SK-N-SH (cell line): ENCODE results near the gene KIFC3. TPM values are rescaled to one million over a fixed set of nuclear protein-coding genes. Genes with fewer than 3 reads are reported as not detected.

ENCODE experiments used
- CTCF ChIA-PET: fragments of 300-600, 350-600 bp; formaldehyde crosslinking; extraction: SDS; loops from one replicate; lab custom pipeline; 2021; lab: Yijun Ruan, JAX
- POLR2A ChIA-PET: fragments of 350-600 bp; sonication (Branson Sonifier 250); formaldehyde crosslinking; extraction: SDS; loops from one replicate; lab custom pipeline; 2020; ENCODE audit warnings: antibody characterized with exemption, inconsistent platforms; lab: Yijun Ruan, JAX
- DNase-seq: peaks from one replicate; pipeline ENCODE4 v3.0.0; 2012
- H2AFZ ChIP-seq: fragments of 200-600 bp; sonication (generic); 2 replicates; pipeline ENCODE4 v1.8.1; 2016; ENCODE audit warnings: antibody characterized with exemption, mild to moderate bottlenecking, low read depth
- H3F3A ChIP-seq: fragments of 200-600 bp; sonication (generic); replicated peaks from 2 replicates; pipeline ENCODE3; 2016; ENCODE audit warnings: antibody characterized with exemption, mild to moderate bottlenecking; ENCODE audit not compliant: insufficient read depth
- H3K27ac ChIP-seq, 2 experiments: fragments of 200-500 bp in 1 of 2; fragments of 200-600 bp in 1 of 2; sonication (Bioruptor generic) in 1 of 2; sonication (generic), shearing (Covaris generic) in 1 of 2; 2 replicates each; pipeline versions ENCODE4 v1.5.1 to v1.6.1; 2014 to 2016; ENCODE audit warnings: low read depth in 2 of 2, inconsistent platforms in 1 of 2, low read length in 1 of 2, mild to moderate bottlenecking in 1 of 2, mixed read lengths in 1 of 2
- H3K27me3 ChIP-seq: fragments of 200-600 bp; sonication (generic), shearing (Covaris generic); 2 replicates; pipeline ENCODE4 v1.6.1; 2016; ENCODE audit warnings: mixed run types; ENCODE audit not compliant: insufficient read depth
- H3K36me3 ChIP-seq, 2 experiments: fragments of 200-500 bp in 1 of 2; fragments of 200-600 bp in 1 of 2; sonication (Bioruptor generic) in 1 of 2; sonication (generic) in 1 of 2; replicated peaks in 1 of 2; 2 replicates each; pipeline versions ENCODE3 to v1.5.1; 2014 to 2016; ENCODE audit warnings: low read length in 1 of 2, mild to moderate bottlenecking in 1 of 2; ENCODE audit not compliant: insufficient read depth in 2 of 2, control insufficient read depth in 1 of 2
- H3K4me1 ChIP-seq, 2 experiments: fragments of 200-500 bp in 1 of 2; fragments of 200-600 bp in 1 of 2; sonication (Bioruptor generic) in 1 of 2; sonication (generic), shearing (Covaris generic) in 1 of 2; 2 replicates each; pipeline versions ENCODE4 v1.5.1 to v1.6.1; 2014 to 2016; ENCODE audit warnings: low read depth in 1 of 2, low read length in 1 of 2, mixed run types in 1 of 2; ENCODE audit not compliant: insufficient read depth in 2 of 2, control insufficient read depth in 1 of 2
- H3K4me2 ChIP-seq: fragments of 200-600 bp; sonication (generic), shearing (Covaris generic); 2 replicates; pipeline ENCODE4 v1.6.1; 2017; ENCODE audit warnings: mixed run types
- H3K4me3 ChIP-seq, 2 experiments: fragments of 200-500 bp in 1 of 2; fragments of 200-600 bp in 1 of 2; sonication (Bioruptor generic) in 1 of 2; sonication (generic), shearing (Covaris generic) in 1 of 2; 2 replicates each; pipeline versions ENCODE4 v1.5.1 to v1.8.1; 2014 to 2016; ENCODE audit warnings: low read depth in 2 of 2, inconsistent platforms in 1 of 2, low read length in 1 of 2, mild to moderate bottlenecking in 1 of 2, mixed read lengths in 1 of 2, moderate library complexity in 1 of 2
- H3K79me2 ChIP-seq: fragments of 200-600 bp; sonication (generic); 2 replicates; pipeline ENCODE4 v1.8.1; 2017; ENCODE audit warnings: mild to moderate bottlenecking; ENCODE audit not compliant: insufficient read depth
- H3K9ac ChIP-seq: fragments of 200-600 bp; sonication (generic); 2 replicates; pipeline ENCODE4 v1.6.1; 2017; ENCODE audit warnings: mixed run types
- H3K9me2 ChIP-seq: fragments of 200-600 bp; sonication (generic); 2 replicates; pipeline ENCODE4 v1.6.1; 2017; ENCODE audit warnings: mixed run types
- H3K9me3 ChIP-seq: fragments of 200-600 bp; sonication (generic); 2 replicates; pipeline ENCODE4 v1.6.1; 2017; ENCODE audit warnings: mixed run types, mild to moderate bottlenecking, moderate library complexity
- H4K20me1 ChIP-seq: fragments of 200-600 bp; sonication (generic); 2 replicates; pipeline ENCODE4 v1.6.1; 2017; ENCODE audit warnings: mild to moderate bottlenecking, mixed run types; ENCODE audit not compliant: insufficient read depth
- CHD2 ChIP-seq: fragments of 150-350 bp; IDR thresholded peaks from 2 replicates; pipeline ENCODE4 v1.6.1; 2018; ENCODE audit warnings: low read length; ENCODE audit not compliant: partially characterized antibody
- CTCF ChIP-seq: fragments of 200-600 bp; sonication (generic); IDR thresholded peaks from 2 replicates; pipeline ENCODE4 v1.6.1; 2017; ENCODE audit warnings: antibody characterized with exemption, mild to moderate bottlenecking, moderate library complexity
- EP300 ChIP-seq, 2 experiments: IDR thresholded peaks; 2 replicates each; pipeline versions ENCODE4 v1.4.0 to v1.6.1; 2012; ENCODE audit warnings: borderline replicate concordance in 1 of 2, low read depth in 1 of 2, low read length in 1 of 2
- EZH2phosphoT487 ChIP-seq: fragments of 200-600 bp; sonication (generic); IDR thresholded peaks from 2 replicates; pipeline ENCODE4 v1.6.1; 2017; ENCODE audit warnings: low read depth, mixed run types, mild to moderate bottlenecking, antibody characterized with exemption, moderate library complexity, borderline replicate concordance
- FOXJ3 ChIP-seq: sonication (generic); formaldehyde crosslinking; IDR thresholded peaks from 2 replicates; pipeline ENCODE4 v1.5.1; 2020; ENCODE audit warnings: mild to moderate bottlenecking, missing genetic modification reagents
- FOXM1 ChIP-seq: IDR thresholded peaks from 2 replicates; pipeline ENCODE4 v1.4.0; 2012; ENCODE audit warnings: low read depth, mild to moderate bottlenecking
- GABPA ChIP-seq: IDR thresholded peaks from 2 replicates; pipeline ENCODE4 v1.4.0; 2012; ENCODE audit warnings: low read depth, mild to moderate bottlenecking
- GATA2 ChIP-seq: sonication (generic); formaldehyde crosslinking; IDR thresholded peaks from 2 replicates; pipeline ENCODE4 v1.5.0; 2020; ENCODE audit warnings: mild to moderate bottlenecking, missing genetic modification reagents
- MXI1 ChIP-seq: IDR thresholded peaks from 2 replicates; pipeline ENCODE4 v1.6.1; 2012; ENCODE audit warnings: mild to moderate bottlenecking, low read depth, low read length, improper control_type of control experiment
- NFIC ChIP-seq: IDR thresholded peaks from 2 replicates; pipeline ENCODE4 v1.4.0; 2012; ENCODE audit warnings: borderline replicate concordance
- POLR2AphosphoS5 ChIP-seq: IDR thresholded peaks from 2 replicates; pipeline ENCODE4 v1.6.1; 2012; ENCODE audit warnings: low read depth, low read length
- RFX5 ChIP-seq: IDR thresholded peaks from 2 replicates; pipeline ENCODE4 v1.6.1; 2012; ENCODE audit warnings: mild to moderate bottlenecking, improper control_type of control experiment, low read length
- RXRA ChIP-seq: IDR thresholded peaks from 2 replicates; pipeline ENCODE4 v1.4.0; 2012; ENCODE audit warnings: low read depth, mild to moderate bottlenecking, borderline replicate concordance
- SIN3A ChIP-seq: IDR thresholded peaks from 2 replicates; pipeline ENCODE4 v1.6.1; 2012; ENCODE audit warnings: low read depth, mild to moderate bottlenecking, low read length, moderate library complexity, borderline replicate concordance
- SMC3 ChIP-seq: IDR thresholded peaks from 2 replicates; pipeline ENCODE4 v1.6.1; 2012; ENCODE audit warnings: low read depth, low read length, improper control_type of control experiment
- TAF1 ChIP-seq: IDR thresholded peaks from 2 replicates; pipeline ENCODE4 v1.6.1; 2012; ENCODE audit warnings: low read depth, mild to moderate bottlenecking, low read length, moderate library complexity, borderline replicate concordance
- TCF12 ChIP-seq: IDR thresholded peaks from 2 replicates; pipeline ENCODE4 v1.4.0; 2012
- TEAD4 ChIP-seq: IDR thresholded peaks from 2 replicates; pipeline ENCODE4 v1.4.0; 2012; ENCODE audit warnings: mild to moderate bottlenecking, borderline replicate concordance; ENCODE audit not compliant: insufficient read depth
- ZBTB33 ChIP-seq: IDR thresholded peaks from 2 replicates; pipeline ENCODE4 v1.4.0; 2012; ENCODE audit warnings: low read depth, borderline replicate concordance
- WGBS: methylation state at CpG from one replicate; pipeline ENCODE4 v1.1.6; 2017; ENCODE audit warnings: low lambda C conversion rate; 5-methylcytosine and 5-hydroxymethylcytosine counted together
- polyA plus RNA-seq, 3 experiments: library from polyadenylated mRNA; depleted of rRNA; stranded (reverse); fragments of >200 nt; gene quantifications; 2 replicates each; pipeline ENCODE4 v1.2.3, GENCODE V29; 2012
- TF ChIP-seq, protein P1 (sequence below): fragments of 150-350 bp; IDR thresholded peaks from 2 replicates; pipeline ENCODE4 v1.6.1; 2016; ENCODE audit warnings: mild to moderate bottlenecking, low read depth, low read length

The KIFC3 gene
- polyA plus RNA-seq, 1 of the 3 experiments (the other 2 are of a cell fraction): 65.4 TPM

DNA sequence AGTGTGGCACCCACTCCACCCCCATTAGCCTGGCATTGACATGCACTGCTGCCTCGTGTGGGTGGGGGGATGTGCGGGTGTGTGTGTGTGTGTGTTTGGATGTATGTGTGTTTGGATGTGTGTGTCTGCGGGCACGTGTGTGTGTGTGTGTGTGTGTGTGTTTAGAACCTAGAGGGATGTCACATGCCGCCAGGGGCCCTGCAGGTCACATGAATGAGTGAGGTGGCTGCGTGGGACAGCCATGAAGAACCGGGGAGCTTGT, 57.7 kb downstream of the KIFC3 start:
- 80% methylated on average over 7 of the region's 7 CpGs for WGBS
- Histone ChIP-seq H2AFZ (no peak overlapping the region), H3K9ac (no peak overlapping the region), H3F3A (no peaks in the 10 kb centered on the region), H4K20me1 (no peaks in the 10 kb centered on the region), H3K4me2 (no peak overlapping the region), H3K27ac (no peak overlapping the region), H3K4me1 (no peaks in the 10 kb centered on the region; a peak in 1 of 4 replicates), H3K9me2 (no peaks in the 10 kb centered on the region), H3K9me3 (no peaks in the 10 kb centered on the region), H3K36me3 (peaks cover 3 to 8% of the 10 kb centered on the region in 2 experiments), H3K4me3 (no peak overlapping the region), H3K27me3 (no peaks in the 10 kb centered on the region), H3K79me2 (no peaks in the 10 kb centered on the region)
- no peak for TF ChIP-seq EZH2phosphoT487
- no peak for TF ChIP-seq SMC3
- TF ChIP-seq ZBTB33: no peak
- TF ChIP-seq MXI1: no peak
- no peak for TF ChIP-seq CHD2
- no peak for TF ChIP-seq FOXM1
- no peak for TF ChIP-seq TAF1
- TF ChIP-seq RXRA: no peak
- no peak for TF ChIP-seq SIN3A
- TF ChIP-seq POLR2AphosphoS5: no peak
- no peak for TF ChIP-seq GATA2 (CRISPR knock-in tag)
- no peak for TF ChIP-seq TEAD4
- TF ChIP-seq CTCF: no peak
- TF ChIP-seq FOXJ3 (CRISPR knock-in tag): no peak
- no peak for TF ChIP-seq NFIC
- TF ChIP-seq TCF12: no peak
- no peak for TF ChIP-seq RFX5
- no peak for TF ChIP-seq EP300 (IDR thresholded peaks at IDR 0.05; ENCODE audit: borderline replicate concordance in 1 of 2, low read depth in 1 of 2, low read length in 1 of 2)
- TF ChIP-seq GABPA: no peak
- TF ChIP-seq, protein P1, sequence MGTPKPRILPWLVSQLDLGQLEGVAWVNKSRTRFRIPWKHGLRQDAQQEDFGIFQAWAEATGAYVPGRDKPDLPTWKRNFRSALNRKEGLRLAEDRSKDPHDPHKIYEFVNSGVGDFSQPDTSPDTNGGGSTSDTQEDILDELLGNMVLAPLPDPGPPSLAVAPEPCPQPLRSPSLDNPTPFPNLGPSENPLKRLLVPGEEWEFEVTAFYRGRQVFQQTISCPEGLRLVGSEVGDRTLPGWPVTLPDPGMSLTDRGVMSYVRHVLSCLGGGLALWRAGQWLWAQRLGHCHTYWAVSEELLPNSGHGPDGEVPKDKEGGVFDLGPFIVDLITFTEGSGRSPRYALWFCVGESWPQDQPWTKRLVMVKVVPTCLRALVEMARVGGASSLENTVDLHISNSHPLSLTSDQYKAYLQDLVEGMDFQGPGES: no peak
- no peak for DNase-seq
- POLR2A ChIA-PET: no interaction called here
- CTCF ChIA-PET: interaction anchor here (0.8 kb wide), 2 partner anchors 12 to 96 kb away, joined by 3 read pairs; no protein-coding TSS in a partner anchor
